Spleen (tissue), 11 donors: Measurements from ENCODE around the gene TPX2. TPM values are rescaled to one million over a fixed set of nuclear protein-coding genes. Genes with fewer than 3 reads are reported as not detected.

Experiments used
- DNase-seq: peaks from one replicate; pipeline ENCODE4 v3.0.0-alpha.2; 2020
- H3K27ac ChIP-seq, 8 donors: fragments of 200-600 bp; sonication (generic) in 7 of 8; 1 replicate in 4 of 8; 2 replicates in 4 of 8; pipeline versions ENCODE4 v1.5.0 to v1.8.0; 2016 to 2021; ENCODE audit warnings: inconsistent platforms in 4 of 8, mild to moderate bottlenecking in 4 of 8, moderate library complexity in 1 of 8
- H3K27me3 ChIP-seq, 7 donors: fragments of 200-600 bp; sonication (generic) in 6 of 7; replicated peaks in 1 of 7; 1 replicate in 4 of 7; 2 replicates in 3 of 7; pipeline versions ENCODE4 v1.5.0 to v1.8.0; 2016 to 2021; ENCODE audit warnings: inconsistent platforms in 3 of 7, mild to moderate bottlenecking in 1 of 7
- H3K36me3 ChIP-seq, 6 donors: fragments of 200-600 bp; sonication (generic) in 5 of 6; 1 replicate in 4 of 6; 2 replicates in 2 of 6; pipeline versions ENCODE4 v1.5.0 to v1.8.0; 2016 to 2021; ENCODE audit warnings: inconsistent platforms in 2 of 6
- H3K4me1 ChIP-seq, 6 donors: fragments of 200-600 bp; sonication (generic) in 5 of 6; 1 replicate in 3 of 6; 2 replicates in 3 of 6; pipeline versions ENCODE4 v1.5.0 to v1.8.0; 2016 to 2021; ENCODE audit warnings: inconsistent platforms in 3 of 6
- H3K4me3 ChIP-seq, 8 donors: fragments of 200-600 bp; sonication (generic) in 7 of 8; 1 replicate in 4 of 8; 2 replicates in 4 of 8; pipeline versions ENCODE4 v1.5.0 to v1.8.0; 2016 to 2021; ENCODE audit warnings: inconsistent platforms in 4 of 8, mild to moderate bottlenecking in 4 of 8, moderate library complexity in 2 of 8
- H3K9me3 ChIP-seq, 8 donors: fragments of 200-600 bp; sonication (generic) in 7 of 8; 1 replicate in 4 of 8; 2 replicates in 4 of 8; pipeline versions ENCODE4 v1.5.0 to v1.8.0; 2016 to 2021; ENCODE audit warnings: inconsistent platforms in 4 of 8
- CTCF ChIP-seq, 11 experiments: fragments of 200-600 bp in 7 of 11; fragments of 450-650 bp in 4 of 11; sonication (generic) in 4 of 11; IDR thresholded peaks in 8 of 11; conservative IDR thresholded peaks in 3 of 11; 1 replicate in 7 of 11; 2 replicates in 4 of 11; pipeline versions ENCODE4 v1.4.0 to v1.8.0; 2016 to 2021; ENCODE audit warnings: antibody characterized with exemption in 11 of 11, inconsistent platforms in 4 of 11, mild to moderate bottlenecking in 1 of 11
- POLR2A ChIP-seq, 3 donors: fragments of 450-650 bp; IDR thresholded peaks; one replicate each; pipeline ENCODE4 v1.5.1; 2017; ENCODE audit warnings: antibody characterized with exemption in 3 of 3, mild to moderate bottlenecking in 1 of 3
- POLR2AphosphoS5 ChIP-seq, 3 donors: sonication (generic); formaldehyde crosslinking; IDR thresholded peaks; one replicate each; pipeline ENCODE4 v1.5.1; 2017; ENCODE audit warnings: antibody characterized with exemption in 3 of 3
- WGBS, 5 donors: extraction: QIAGEN DNeasy Blood & Tissue Kit in 3 of 5; methylation state at CpG; one replicate each; pipeline versions ENCODE4 v1.1.5 to v1.1.7; 2013 to 2018; 5-methylcytosine and 5-hydroxymethylcytosine counted together
- intact Hi-C: fragments of 100-400 bp; cut with DNase I; formaldehyde crosslinking; loops from one replicate; pipeline ENCODE4 v1.15.0; 2023; ENCODE audit warnings: low total_unique reads
- polyA plus RNA-seq, 3 donors: library from polyadenylated mRNA; stranded (reverse); fragments of 200-250 nt; gene quantifications; one replicate each; pipeline ENCODE4 v1.2.1, GENCODE V29; 2013
- total RNA-seq, 7 donors: library from RNA; depleted of rRNA in 3 of 7; stranded (reverse); fragments of >200 nt in 3 of 7; fragmentation: NEBNext Ultra II Directional in 4 of 7; extraction: Animal tissue kit (Norgen Biotek cat#: 25700) in 4 of 7; gene quantifications; one replicate each; pipeline versions ENCODE4 v1.1.0 to v1.2.1, GENCODE V29; 2016 to 2021
- donor health status: healthy with polysubstance abuse.
- donor health status: DM: no; HTN: no; CAD: no; lungs with moderate emphysema.
- donor health status: DM: no; HTN: no; CAD: no.
- donor health status: Bipolar disorder and iron deficiency.
- donor health status: healthy.
- donor health status: DM: no; HTN: no; CAD: no.
- donor health status: DM: yes; HTN: yes; CAD: no.

TPX2 gene
- total and polyA plus RNA-seq, 10 donors = 1.4 to 16.2 (median 7.2) TPM

- no peak for DNase-seq
- intact Hi-C loops = loop anchor here (5.0 kb wide), 1 partner anchor 34 kb away; no protein-coding TSS in a partner anchor
- TF ChIP-seq POLR2AphosphoS5 (IDR thresholded peaks at IDR 0.05) = no peak
- no peak for TF ChIP-seq POLR2A (IDR thresholded peaks at IDR 0.05)
- no peak for TF ChIP-seq CTCF (IDR thresholded peaks at IDR 0.05 in 8 of 11, conservative IDR thresholded peaks at IDR 0.05 in 3 of 11)
- no peaks in the 10 kb centered on the region for H3K9me3 ChIP-seq
- no peaks in the 10 kb centered on the region for H3K27me3 ChIP-seq
- H3K27ac ChIP-seq = peak overlapping the region in 7 of 8 donors; percentile 50 to 97 (median 97)
- peaks cover 0 to 100% (median 26%) of the 10 kb centered on the region in 6 donors for H3K36me3 ChIP-seq
- peaks cover 39 to 100% (median 86%) of the 10 kb centered on the region in 6 donors for H3K4me1 ChIP-seq
- no peak overlapping the region for H3K4me3 ChIP-seq
Measured at GRCh38 chr20:31711179-31712111, 27.6 kb upstream of the TPX2 start.

- no peak for TF ChIP-seq CTCF (IDR thresholded peaks at IDR 0.05 in 8 of 11, conservative IDR thresholded peaks at IDR 0.05 in 3 of 11)
- TF ChIP-seq POLR2AphosphoS5 (IDR thresholded peaks at IDR 0.05) = peak in 1 of 3 donors; percentile 6
- Histone ChIP-seq H3K36me3 (peaks cover 0 to 100% (median 22%) of the 10 kb centered on the region in 6 donors), H3K27me3 (no peaks in the 10 kb centered on the region), H3K27ac (peak overlapping the region; percentile 50 to 97 (median 89)), H3K4me3 (peak overlapping the region in 1 of 8 donors; percentile 24), H3K4me1 (peaks cover 44 to 100% (median 86%) of the 10 kb centered on the region in 6 donors), H3K9me3 (no peaks in the 10 kb centered on the region)
- intact Hi-C loops = loop anchor here (5.0 kb wide), 1 partner anchor 35 kb away; no protein-coding TSS in a partner anchor
- 61 to 81% (median 68%) methylated on average over 5 of the region's 5 CpGs for WGBS, 5 donors
- DNase-seq = peak; percentile 16
Measured at GRCh38 chr20:31712112-31712553, 27.0 kb upstream of the TPX2 start.

GRCh38 chr20:31712564-31713311 is 26.4 kb upstream of the TPX2 start:
- TF ChIP-seq CTCF (IDR thresholded peaks at IDR 0.05 in 8 of 11, conservative IDR thresholded peaks at IDR 0.05 in 3 of 11) = no peak
- TF ChIP-seq POLR2AphosphoS5 (IDR thresholded peaks at IDR 0.05) = peak in 2 of 3 donors; percentile 41 to 73
- peaks cover 0 to 100% (median 16%) of the 10 kb centered on the region in 6 donors for H3K36me3 ChIP-seq
- peak; percentile 6 for DNase-seq
- H3K9me3 ChIP-seq = no peaks in the 10 kb centered on the region
- peaks cover 50 to 100% (median 91%) of the 10 kb centered on the region in 6 donors for H3K4me1 ChIP-seq
- no peaks in the 10 kb centered on the region for H3K27me3 ChIP-seq
- intact Hi-C loops = loop anchor here (5.0 kb wide), 1 partner anchor 35 kb away; no protein-coding TSS in a partner anchor
- peak overlapping the region; percentile 50 to 97 (median 89) for H3K27ac ChIP-seq
- WGBS, 5 donors = 47 to 71% (median 57%) methylated on average over 7 to 8 of the region's 8 CpGs
- peak overlapping the region in 1 of 8 donors; percentile 24 for H3K4me3 ChIP-seq
